Effector memory CD4-positive, alpha-beta T cell (primary cell): Measurements from ENCODE around the gene CAPN1.

ENCODE experiments used
- DNase-seq, 3 donors: peaks; one replicate each; pipeline ENCODE4 v3.0.0-alpha.2; 2020
- H3K27ac ChIP-seq: 2 replicates; pipeline ENCODE4 v1.7.0; 2013; ENCODE audit warnings: mild to moderate bottlenecking, low read length, moderate library complexity; ENCODE audit not compliant: insufficient read depth, poor library complexity, severe bottlenecking
- H3K27me3 ChIP-seq: replicated peaks from 2 replicates; pipeline ENCODE4 v1.7.0; 2013; ENCODE audit warnings: mild to moderate bottlenecking, low read length; ENCODE audit not compliant: insufficient read depth, control insufficient read depth, poor library complexity, severe bottlenecking
- H3K36me3 ChIP-seq: 2 replicates; pipeline ENCODE4 v1.7.0; 2013; ENCODE audit warnings: mild to moderate bottlenecking, low read length, moderate library complexity; ENCODE audit not compliant: control insufficient read depth, insufficient read depth
- H3K4me1 ChIP-seq: 2 replicates; pipeline ENCODE4 v1.7.0; 2013; ENCODE audit warnings: low read length, mild to moderate bottlenecking; ENCODE audit not compliant: control insufficient read depth, insufficient read depth, poor library complexity, severe bottlenecking
- H3K4me3 ChIP-seq: 2 replicates; pipeline ENCODE4 v1.7.0; 2013; ENCODE audit warnings: low read length, low read depth, mild to moderate bottlenecking; ENCODE audit not compliant: insufficient read depth, poor library complexity, severe bottlenecking
- H3K9me3 ChIP-seq: 2 replicates; pipeline ENCODE4 v1.7.0; 2013; ENCODE audit warnings: mild to moderate bottlenecking, low read length, moderate library complexity; ENCODE audit not compliant: control insufficient read depth

Gene CAPN1

DNA sequence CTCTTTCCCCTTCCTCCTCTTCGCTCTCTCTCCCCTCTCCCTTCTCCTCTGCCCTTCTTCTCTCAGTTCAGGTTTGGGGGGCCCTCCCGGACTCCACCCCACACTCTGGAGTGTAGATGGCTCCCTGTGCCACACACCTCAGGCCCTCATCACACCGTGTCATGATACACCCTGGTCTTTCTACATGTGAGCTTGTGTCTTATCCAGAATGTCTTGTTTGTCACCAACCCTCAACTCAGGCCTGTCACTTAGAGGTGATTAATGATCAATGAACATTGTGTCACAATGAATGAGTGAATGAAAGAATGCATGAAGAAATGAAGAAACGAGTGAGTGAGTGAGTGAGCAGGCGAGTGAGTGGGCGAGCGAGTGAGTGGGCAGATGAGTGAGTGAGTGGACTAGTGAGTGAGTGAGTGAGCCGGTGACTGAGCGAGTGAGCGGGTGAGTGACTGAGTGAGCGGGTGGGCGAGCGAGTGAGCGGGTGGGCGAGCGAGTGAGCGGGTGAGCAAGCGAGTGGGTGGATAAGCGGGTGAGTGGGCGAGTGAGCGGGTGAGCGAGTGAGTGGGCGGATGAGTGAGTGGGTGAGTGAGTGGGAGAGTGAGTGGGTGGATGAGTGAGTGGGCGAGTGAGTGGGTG lies 33.8 kb downstream of the CAPN1 start:
- H3K27me3 ChIP-seq, result no peaks in the 10 kb centered on the region
- H3K4me3 ChIP-seq, result no peak overlapping the region
- no peak overlapping the region for H3K27ac ChIP-seq
- peaks cover 8% of the 10 kb centered on the region for H3K4me1 ChIP-seq
- no peaks in the 10 kb centered on the region for H3K9me3 ChIP-seq
- peaks cover 13% of the 10 kb centered on the region for H3K36me3 ChIP-seq
- DNase-seq, result no peak

DNA sequence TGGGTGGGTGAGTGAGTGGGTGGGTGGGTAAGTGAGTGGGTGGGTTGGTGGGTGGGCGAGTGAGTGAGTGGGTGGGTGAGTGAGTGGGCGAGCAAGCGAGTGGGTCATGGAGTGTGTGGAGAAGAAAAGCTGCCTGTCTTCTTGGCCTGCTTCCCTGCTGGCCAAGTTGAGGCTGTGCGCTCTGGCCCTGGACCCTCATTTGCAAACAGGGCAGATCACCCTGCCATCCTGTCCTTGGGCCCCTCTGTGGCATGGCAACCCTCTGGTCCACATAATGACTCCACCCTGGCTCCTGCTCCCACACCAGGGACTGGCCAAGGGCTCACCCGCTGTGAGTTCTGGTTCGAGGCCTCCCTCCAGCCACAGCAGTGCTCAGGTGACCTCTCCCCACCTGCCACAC lies 35.1 kb downstream of the CAPN1 start:
- H3K36me3 ChIP-seq, result peaks cover under 1% of the 10 kb centered on the region
- H3K4me3 ChIP-seq, result no peak overlapping the region
- no peaks in the 10 kb centered on the region for H3K9me3 ChIP-seq
- H3K4me1 ChIP-seq, result peaks cover 8% of the 10 kb centered on the region
- H3K27me3 ChIP-seq, result no peaks in the 10 kb centered on the region
- H3K27ac ChIP-seq, result no peak overlapping the region
- DNase-seq, result no peak

DNA sequence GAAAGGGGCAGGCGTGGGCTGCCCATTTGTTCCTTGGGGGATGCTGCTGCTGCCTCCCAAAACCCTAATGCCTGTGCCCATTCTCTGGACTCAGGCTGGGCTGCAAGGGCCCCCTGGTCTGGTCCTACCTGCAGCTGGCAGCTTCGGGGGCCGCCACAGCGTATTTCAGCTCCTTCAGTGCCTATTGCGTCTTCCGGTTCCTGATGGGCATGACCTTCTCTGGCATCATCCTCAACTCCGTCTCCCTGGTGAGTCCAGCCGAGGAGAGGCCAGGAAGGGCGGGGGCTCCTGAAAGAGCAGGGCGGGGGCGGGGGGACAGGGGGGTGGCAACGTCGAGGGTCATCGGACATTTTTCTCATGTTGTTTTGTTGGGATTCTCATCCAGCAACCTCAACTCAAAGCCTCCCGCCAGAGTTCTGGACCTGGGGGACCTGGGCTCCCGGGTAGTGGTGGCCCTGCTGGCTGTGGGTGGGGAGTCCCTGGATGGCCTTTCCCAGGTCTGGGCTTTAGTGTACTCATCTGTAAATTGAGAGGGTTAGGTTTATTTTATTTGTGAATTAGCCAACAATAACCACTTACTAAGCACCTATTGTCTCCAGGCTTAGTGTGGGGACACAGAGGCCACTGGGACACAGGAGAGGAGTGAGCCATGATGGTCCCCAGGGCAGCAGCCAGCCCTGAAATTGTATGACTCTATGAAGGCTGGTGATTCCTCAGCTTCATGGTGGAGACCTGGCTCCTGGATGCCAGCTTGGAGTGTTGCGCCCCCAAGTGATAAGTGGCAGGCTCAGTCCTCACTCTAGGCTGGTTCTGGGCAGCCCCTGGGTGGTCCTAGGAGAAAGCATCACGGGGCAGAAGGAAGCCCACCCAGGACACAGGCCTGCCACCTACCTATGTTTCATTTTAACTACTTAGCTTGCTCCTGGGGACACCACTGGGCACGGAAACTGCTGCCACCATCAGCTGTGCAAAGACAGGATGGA lies 36.0 kb downstream of the CAPN1 start:
- Histone ChIP-seq H3K27ac (no peak overlapping the region), H3K4me1 (peaks cover 8% of the 10 kb centered on the region), H3K27me3 (no peaks in the 10 kb centered on the region), H3K4me3 (no peak overlapping the region), H3K9me3 (no peaks in the 10 kb centered on the region), H3K36me3 (no peaks in the 10 kb centered on the region)
- DNase-seq, result no peak

DNA sequence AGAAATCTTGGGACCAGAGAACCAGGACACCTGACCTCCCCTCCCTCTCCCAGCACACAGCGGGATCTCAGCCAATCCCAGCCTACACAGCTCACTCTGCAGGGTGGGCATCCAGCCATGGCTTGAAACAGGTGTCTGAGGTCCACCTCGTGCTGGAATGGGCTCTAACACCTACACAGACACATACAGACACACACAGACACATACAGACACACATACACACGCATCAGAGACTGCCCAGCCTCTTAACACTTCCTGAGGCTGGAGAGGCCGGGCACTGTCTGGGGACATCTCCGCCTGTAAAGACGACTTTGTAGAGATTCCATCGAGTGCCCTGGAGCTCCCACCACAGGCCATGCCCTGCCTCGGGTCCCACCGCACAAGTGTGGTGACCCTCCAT lies 36.7 kb downstream of the CAPN1 start:
- Histone ChIP-seq H3K9me3 (no peaks in the 10 kb centered on the region), H3K4me1 (peaks cover 8% of the 10 kb centered on the region), H3K36me3 (no peaks in the 10 kb centered on the region), H3K4me3 (no peak overlapping the region), H3K27ac (no peak overlapping the region), H3K27me3 (no peaks in the 10 kb centered on the region)
- DNase-seq, result no peak

DNA sequence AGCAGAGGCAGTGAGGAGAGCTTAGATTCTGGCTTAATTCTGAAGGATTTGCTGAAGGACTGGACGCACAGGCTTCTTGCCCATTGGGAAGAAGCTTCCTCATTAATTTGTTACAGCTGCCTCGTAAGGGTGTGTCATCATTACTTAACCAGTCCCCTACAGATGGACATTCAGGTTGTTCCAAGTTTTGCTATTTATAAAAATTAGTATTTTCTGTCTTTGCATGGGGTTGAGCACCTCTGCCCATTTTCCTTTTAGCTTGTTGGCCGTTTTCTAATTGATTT lies 38.1 kb downstream of the CAPN1 start:
- Histone ChIP-seq H3K27me3 (no peaks in the 10 kb centered on the region), H3K27ac (no peak overlapping the region), H3K9me3 (no peaks in the 10 kb centered on the region), H3K4me1 (no peaks in the 10 kb centered on the region), H3K36me3 (no peaks in the 10 kb centered on the region), H3K4me3 (no peak overlapping the region)
- DNase-seq, result no peak

DNA sequence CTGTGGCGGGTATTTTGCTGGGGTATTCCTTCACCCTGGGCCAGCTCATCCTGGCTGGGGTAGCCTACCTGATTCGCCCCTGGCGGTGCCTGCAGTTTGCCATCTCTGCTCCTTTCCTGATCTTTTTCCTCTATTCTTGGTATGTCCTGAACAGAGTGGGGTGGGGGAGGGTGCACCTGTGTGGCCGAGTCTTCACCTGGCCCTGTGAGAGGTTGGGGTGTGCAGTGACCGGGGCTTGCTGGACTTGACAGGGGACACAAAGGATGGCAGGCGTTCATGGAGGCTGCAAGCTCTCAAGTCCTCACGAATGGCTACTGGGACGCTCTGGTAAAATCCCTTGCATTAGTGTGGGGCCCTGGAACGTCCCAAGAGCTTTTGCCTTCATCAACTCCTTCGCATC lies 39.3 kb downstream of the CAPN1 start:
- Histone ChIP-seq H3K4me3 (no peak overlapping the region), H3K27ac (no peak overlapping the region), H3K9me3 (no peaks in the 10 kb centered on the region), H3K4me1 (peaks cover 5% of the 10 kb centered on the region), H3K27me3 (no peaks in the 10 kb centered on the region), H3K36me3 (no peaks in the 10 kb centered on the region)
- DNase-seq, result no peak

DNA sequence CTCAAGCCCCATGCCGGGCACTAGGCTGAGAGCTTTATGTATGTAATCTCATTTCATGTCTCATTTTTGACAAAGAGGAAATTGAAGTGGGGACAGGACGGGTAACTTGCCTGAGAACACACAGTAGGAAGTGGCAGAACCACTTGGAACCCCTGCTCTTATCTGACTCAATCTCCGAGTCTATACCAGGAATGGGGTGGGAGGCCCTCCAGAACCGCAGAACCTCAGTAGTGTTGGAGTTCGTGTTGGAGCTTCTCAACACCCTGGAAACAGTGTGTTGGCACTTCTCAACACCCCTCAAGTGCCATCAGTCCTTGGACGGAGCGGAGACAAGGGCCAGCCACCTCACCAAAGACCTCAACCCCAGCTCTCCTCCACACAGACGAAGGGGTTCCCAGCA lies 41.3 kb downstream of the CAPN1 start:
- H3K27ac ChIP-seq, result no peak overlapping the region
- no peak overlapping the region for H3K4me3 ChIP-seq
- no peaks in the 10 kb centered on the region for H3K36me3 ChIP-seq
- no peaks in the 10 kb centered on the region for H3K9me3 ChIP-seq
- no peak for DNase-seq
- no peaks in the 10 kb centered on the region for H3K27me3 ChIP-seq
- H3K4me1 ChIP-seq, result peaks cover 5% of the 10 kb centered on the region

DNA sequence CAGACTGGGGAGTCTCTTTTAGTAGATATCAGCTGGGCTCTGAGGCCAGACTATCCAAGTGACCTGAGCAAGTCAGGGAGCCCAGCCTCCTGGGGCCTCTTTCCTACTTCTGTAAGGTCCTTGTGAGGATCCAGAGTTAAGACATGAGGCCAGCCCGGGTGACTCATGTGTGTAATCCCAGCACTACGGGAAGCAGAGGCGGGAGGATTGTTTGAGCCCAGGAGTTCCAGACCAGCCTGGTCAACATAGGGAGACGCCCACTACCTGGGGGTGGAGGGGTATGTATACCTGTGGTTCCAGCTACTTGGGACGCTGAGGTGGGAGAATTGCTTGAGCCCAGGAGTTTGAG lies 43.2 kb downstream of the CAPN1 start:
- peaks cover 5% of the 10 kb centered on the region for H3K4me1 ChIP-seq
- H3K9me3 ChIP-seq, result no peaks in the 10 kb centered on the region
- no peak for DNase-seq
- no peaks in the 10 kb centered on the region for H3K27me3 ChIP-seq
- no peak overlapping the region for H3K27ac ChIP-seq
- no peaks in the 10 kb centered on the region for H3K36me3 ChIP-seq
- H3K4me3 ChIP-seq, result no peak overlapping the region

DNA sequence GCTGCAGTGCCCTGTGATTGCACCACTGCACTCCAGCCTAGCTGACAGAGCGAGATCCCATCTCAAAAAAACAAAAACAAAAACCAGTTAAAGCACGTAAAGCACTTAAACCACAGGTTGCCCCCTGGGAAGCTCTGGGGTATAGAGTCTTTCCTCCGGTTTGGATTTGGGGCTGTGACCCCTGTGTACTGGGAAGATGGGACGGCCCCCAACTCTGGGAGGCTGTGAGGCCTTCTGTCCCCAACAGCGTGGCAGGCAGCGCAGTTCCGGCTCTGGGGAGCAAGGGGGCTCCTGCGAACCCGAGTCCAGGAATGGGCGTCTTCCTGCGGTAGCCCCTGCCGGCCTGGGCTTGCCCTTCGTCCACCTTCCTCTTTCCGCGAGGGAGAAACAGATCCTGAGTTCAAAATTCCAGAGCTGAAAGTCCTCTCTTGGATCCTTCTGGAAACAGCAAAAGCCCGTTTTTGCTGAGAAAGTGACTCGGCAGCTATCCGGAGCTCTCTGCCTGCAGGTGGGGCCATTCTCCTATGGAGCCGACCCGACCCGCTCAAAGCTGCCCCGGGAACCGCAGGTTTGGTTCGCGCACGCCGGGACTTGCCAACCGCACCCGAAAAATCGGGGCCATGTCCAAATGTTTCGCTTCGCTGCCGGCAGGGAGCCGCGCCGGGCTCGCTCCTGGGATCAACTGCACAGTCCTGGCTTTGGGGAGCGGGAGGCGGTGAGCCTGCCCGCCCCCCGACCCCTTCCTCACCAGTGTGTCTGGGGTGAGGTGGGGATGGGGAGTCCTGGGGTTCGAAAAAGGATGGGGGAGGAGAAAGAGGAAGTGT lies 43.8 kb downstream of the CAPN1 start:
- no peaks in the 10 kb centered on the region for H3K9me3 ChIP-seq
- DNase-seq, result peak; percentile 24 to 43 (median 28)
- no peak overlapping the region for H3K27ac ChIP-seq
- H3K4me1 ChIP-seq, result peaks cover 5% of the 10 kb centered on the region
- peak overlapping the region; percentile 24 for H3K4me3 ChIP-seq
- no peaks in the 10 kb centered on the region for H3K36me3 ChIP-seq
- no peaks in the 10 kb centered on the region for H3K27me3 ChIP-seq

DNA sequence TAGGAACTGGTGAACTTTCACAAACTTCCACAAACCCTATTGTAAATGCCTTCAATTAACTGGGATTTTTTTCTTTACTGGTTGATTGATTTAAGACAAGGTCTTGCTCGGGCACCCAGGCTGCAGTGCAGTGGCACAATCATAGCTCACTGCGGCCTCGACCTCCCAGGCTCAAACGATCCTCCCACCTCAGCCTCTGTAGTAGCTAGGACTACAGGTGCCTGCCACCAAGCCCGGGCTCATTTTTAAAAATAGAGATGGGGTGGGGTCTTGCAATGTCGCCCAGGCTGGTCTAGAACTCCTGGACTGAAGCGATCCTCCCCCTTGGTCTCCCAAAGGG lies 44.3 kb downstream of the CAPN1 start:
- no peak for DNase-seq
- H3K4me3 ChIP-seq, result peak overlapping the region; percentile 24
- no peak overlapping the region for H3K27ac ChIP-seq

More for the DNA sequence above, 44.3 kb downstream of the CAPN1 start:
- no peaks in the 10 kb centered on the region for H3K36me3 ChIP-seq
- H3K4me1 ChIP-seq, result peaks cover 5% of the 10 kb centered on the region
- no peaks in the 10 kb centered on the region for H3K27me3 ChIP-seq
- H3K9me3 ChIP-seq, result no peaks in the 10 kb centered on the region
